ENCODE results near the gene PARM1.

GRCh38 chr4:74947798-74948197 is 14.9 kb downstream of the PARM1 start:
- TF ChIP-seq EZH2 (IDR thresholded peaks at IDR 0.05) = no peak
- no peak for TF ChIP-seq CTCF (IDR thresholded peaks at IDR 0.05)
